IPS DF 6.9 (cell line): ENCODE data around the gene GJD2.

Source experiments
- DNase-seq: peaks from one replicate; pipeline ENCODE4 v3.0.0-alpha.2; 2013; ENCODE audit warnings: low read depth, low spot score
- H3K27ac ChIP-seq: one replicate; pipeline ENCODE4 v1.5.1; 2013; ENCODE audit warnings: low read length, control low read depth
- H3K27me3 ChIP-seq: 2 replicates; pipeline ENCODE4 v1.6.1; 2013; ENCODE audit warnings: mild to moderate bottlenecking, low read length; ENCODE audit not compliant: control insufficient read depth, insufficient read depth
- H3K36me3 ChIP-seq: 2 replicates; pipeline ENCODE4 v1.6.1; 2013; ENCODE audit warnings: low read length; ENCODE audit not compliant: control insufficient read depth, insufficient read depth
- H3K4me1 ChIP-seq: 2 replicates; pipeline ENCODE4 v1.6.1; 2013; ENCODE audit warnings: low read length; ENCODE audit not compliant: control insufficient read depth, insufficient read depth
- H3K4me3 ChIP-seq: 2 replicates; pipeline ENCODE4 v1.5.1; 2013; ENCODE audit warnings: mild to moderate bottlenecking, low read length
- H3K9me3 ChIP-seq: 2 replicates; pipeline ENCODE4 v1.6.1; 2013; ENCODE audit warnings: low read length, inconsistent platforms; ENCODE audit not compliant: control insufficient read depth, insufficient read depth
- WGBS: extraction: QIAGEN DNeasy Blood & Tissue Kit; methylation state at CpG from one replicate; pipeline ENCODE4 v1.1.7; 2013; ENCODE audit warnings: mixed read lengths, missing lambda C conversion rate; ENCODE audit not compliant: insufficient read length, insufficient coverage; 5-methylcytosine and 5-hydroxymethylcytosine counted together

GJD2 gene

DNA sequence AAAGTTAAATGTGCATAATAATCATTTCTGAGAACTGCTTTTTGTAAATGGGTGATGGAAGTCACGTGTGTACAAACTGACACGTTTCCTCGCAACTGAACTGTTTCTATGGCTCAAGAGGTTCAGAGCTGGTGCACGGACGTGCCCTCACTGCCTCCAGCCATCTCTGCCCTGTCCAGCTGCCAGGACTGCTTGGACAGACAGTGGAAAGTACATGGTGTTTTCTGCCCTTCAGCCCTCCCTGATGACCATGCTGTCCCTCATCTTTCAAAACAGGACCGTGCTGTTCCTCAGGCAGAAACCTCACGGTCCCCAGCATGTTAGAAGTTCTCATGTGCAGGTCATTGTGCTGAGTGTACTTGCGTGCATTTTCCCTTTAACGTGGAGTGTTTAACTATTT is 38.7 kb downstream of the GJD2 start:
- DNase-seq, result no peak
- no peak overlapping the region for H3K4me3 ChIP-seq
- H3K36me3 ChIP-seq, result no peaks in the 10 kb centered on the region
- H3K27ac ChIP-seq, result no peak overlapping the region
- no CpG with 5 or more reads among the region's 9 CpGs for WGBS
- no peaks in the 10 kb centered on the region for H3K4me1 ChIP-seq
- H3K9me3 ChIP-seq, result no peaks in the 10 kb centered on the region
- H3K27me3 ChIP-seq, result no peaks in the 10 kb centered on the region

DNA sequence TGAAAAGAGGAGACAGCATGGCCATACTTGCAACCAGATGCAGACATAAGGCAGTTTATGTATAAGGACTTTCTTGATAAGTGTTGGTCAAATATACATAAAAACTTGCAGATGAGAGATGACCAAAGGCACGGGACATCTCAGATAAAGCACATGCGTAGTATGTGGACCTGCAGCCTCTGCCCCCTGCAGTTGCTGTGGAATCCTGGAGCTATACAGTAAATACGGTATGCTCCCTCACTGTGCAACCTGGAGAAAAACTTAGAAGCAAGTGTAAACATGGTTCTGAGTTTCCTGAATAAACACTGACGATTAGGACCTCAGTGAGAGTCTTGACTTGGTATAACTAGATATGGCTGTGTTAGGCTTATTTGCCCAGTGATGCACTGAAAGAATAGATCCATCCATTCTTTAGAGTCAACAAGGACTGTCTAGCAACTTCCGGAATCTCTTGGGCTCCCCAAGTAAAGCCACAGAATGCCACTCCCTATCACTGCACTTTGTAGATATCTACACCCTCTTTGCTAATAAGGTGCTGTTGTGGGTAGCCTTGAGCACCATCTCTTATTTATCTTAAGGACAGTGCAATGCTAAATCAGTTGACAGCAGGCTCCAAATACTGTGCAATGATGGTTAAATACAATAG is 40.2 kb downstream of the GJD2 start:
- H3K4me1 ChIP-seq, result no peaks in the 10 kb centered on the region
- H3K27ac ChIP-seq, result no peak overlapping the region
- WGBS, result no CpG with 5 or more reads among the region's 5 CpGs
- no peaks in the 10 kb centered on the region for H3K27me3 ChIP-seq
- no peak for DNase-seq
- no peaks in the 10 kb centered on the region for H3K36me3 ChIP-seq
- no peak overlapping the region for H3K4me3 ChIP-seq
- H3K9me3 ChIP-seq, result no peaks in the 10 kb centered on the region

DNA sequence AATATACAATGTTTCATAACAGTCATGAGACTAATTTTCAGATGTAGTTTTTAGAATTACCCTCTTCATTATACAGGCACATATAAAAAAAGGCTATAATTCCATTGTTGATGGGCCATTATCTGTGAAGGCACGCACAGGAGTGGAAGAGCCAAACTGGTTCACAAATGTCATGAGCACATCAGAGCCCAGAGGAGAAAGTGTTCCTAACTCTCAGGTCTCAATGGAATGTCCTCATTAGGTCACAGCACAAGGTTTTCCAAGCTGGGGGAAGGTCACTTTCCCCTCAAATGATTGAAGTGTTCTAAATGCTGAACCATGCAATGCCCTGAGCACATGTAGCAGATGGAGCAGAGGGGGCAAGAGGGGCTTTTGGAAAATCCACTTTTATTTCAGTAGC is 41.2 kb downstream of the GJD2 start:
- no peaks in the 10 kb centered on the region for H3K36me3 ChIP-seq
- no peaks in the 10 kb centered on the region for H3K9me3 ChIP-seq
- WGBS, result no CpG with 5 or more reads among the region's 1 CpG
- DNase-seq, result no peak
- no peaks in the 10 kb centered on the region for H3K27me3 ChIP-seq
- H3K4me3 ChIP-seq, result no peak overlapping the region
- H3K4me1 ChIP-seq, result no peaks in the 10 kb centered on the region
- H3K27ac ChIP-seq, result no peak overlapping the region

- Histone ChIP-seq H3K4me3 (no peak overlapping the region), H3K27me3 (no peaks in the 10 kb centered on the region), H3K9me3 (no peaks in the 10 kb centered on the region), H3K4me1 (no peaks in the 10 kb centered on the region), H3K36me3 (no peaks in the 10 kb centered on the region), H3K27ac (no peak overlapping the region)
- no CpG with 5 or more reads among the region's 7 CpGs for WGBS
- DNase-seq, result no peak
Measured at GRCh38 chr15:34709866-34710265, 44.9 kb downstream of the GJD2 start.

DNA sequence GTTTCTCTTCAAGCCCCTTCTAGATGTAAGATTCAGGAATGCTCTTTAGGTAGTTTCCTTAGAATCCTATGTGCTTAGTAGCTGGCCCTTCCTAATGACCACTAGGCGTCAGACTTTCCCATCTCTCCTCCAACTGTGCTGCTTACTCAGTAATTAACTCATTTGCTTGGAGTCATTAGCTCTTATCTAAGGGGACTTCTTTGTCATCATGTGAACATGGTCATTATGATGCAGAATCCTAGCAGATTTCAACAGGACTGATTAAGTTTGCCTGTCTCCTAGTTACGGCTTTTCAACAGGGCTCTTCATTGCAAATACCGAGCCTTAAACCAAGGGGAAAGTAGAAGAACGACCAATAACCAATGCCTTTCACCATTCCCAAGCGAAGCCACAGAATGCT is 46.4 kb downstream of the GJD2 start:
- H3K27ac ChIP-seq, result no peak overlapping the region
- H3K4me1 ChIP-seq, result no peaks in the 10 kb centered on the region
- WGBS, result no CpG with 5 or more reads among the region's 5 CpGs
- H3K9me3 ChIP-seq, result no peaks in the 10 kb centered on the region
- H3K4me3 ChIP-seq, result no peak overlapping the region
- H3K36me3 ChIP-seq, result no peaks in the 10 kb centered on the region
- DNase-seq, result no peak
- no peaks in the 10 kb centered on the region for H3K27me3 ChIP-seq

DNA sequence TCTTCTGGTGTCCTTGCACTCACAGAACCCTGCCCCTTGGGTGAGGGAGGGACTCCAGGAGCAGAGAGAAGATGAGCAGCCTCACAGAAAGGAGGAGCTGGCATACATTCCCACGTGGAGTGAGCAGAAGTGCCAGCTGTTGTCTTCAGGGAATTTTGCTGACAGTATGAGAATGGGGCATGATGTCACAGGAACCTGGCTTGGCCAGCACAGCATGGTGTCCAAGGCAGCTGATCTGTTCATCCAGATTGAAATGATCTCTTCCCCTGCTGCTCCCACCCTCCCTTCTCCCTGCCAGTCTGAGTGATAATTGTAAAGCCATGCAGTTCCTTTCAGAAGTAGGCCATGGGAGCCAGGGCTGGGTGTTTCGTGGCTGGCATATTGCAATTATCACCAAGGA is 53.3 kb downstream of the GJD2 start:
- Histone ChIP-seq H3K9me3 (no peaks in the 10 kb centered on the region), H3K36me3 (no peaks in the 10 kb centered on the region), H3K27ac (no peak overlapping the region), H3K4me3 (no peak overlapping the region), H3K27me3 (no peaks in the 10 kb centered on the region), H3K4me1 (peaks cover 2% of the 10 kb centered on the region; the same call in 1 of the 2 replicates)
- no peak for DNase-seq
- no CpG with 5 or more reads among the region's 2 CpGs for WGBS
